ENCODE data around the gene STX4.

DNA sequence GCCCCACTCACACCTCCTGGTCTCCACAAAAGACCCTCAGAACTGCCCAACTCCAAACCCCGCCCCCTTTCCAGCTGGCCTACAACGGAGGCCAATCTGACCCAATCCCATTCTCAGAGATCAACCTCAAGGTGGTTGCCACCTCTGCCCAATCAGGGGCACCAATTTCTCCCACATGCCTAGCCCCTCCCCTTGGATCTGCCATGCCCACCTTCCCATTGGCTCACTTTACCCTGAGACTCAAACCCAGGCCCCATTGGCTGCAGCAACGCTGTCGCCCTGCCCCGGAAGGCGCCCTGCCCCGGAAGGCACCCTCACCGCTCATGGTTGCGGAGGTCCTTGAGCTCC, 30.1 kb downstream of the STX4 start:
- TF ChIP-seq, protein P1, sequence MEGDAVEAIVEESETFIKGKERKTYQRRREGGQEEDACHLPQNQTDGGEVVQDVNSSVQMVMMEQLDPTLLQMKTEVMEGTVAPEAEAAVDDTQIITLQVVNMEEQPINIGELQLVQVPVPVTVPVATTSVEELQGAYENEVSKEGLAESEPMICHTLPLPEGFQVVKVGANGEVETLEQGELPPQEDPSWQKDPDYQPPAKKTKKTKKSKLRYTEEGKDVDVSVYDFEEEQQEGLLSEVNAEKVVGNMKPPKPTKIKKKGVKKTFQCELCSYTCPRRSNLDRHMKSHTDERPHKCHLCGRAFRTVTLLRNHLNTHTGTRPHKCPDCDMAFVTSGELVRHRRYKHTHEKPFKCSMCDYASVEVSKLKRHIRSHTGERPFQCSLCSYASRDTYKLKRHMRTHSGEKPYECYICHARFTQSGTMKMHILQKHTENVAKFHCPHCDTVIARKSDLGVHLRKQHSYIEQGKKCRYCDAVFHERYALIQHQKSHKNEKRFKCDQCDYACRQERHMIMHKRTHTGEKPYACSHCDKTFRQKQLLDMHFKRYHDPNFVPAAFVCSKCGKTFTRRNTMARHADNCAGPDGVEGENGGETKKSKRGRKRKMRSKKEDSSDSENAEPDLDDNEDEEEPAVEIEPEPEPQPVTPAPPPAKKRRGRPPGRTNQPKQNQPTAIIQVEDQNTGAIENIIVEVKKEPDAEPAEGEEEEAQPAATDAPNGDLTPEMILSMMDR (conservative IDR thresholded peaks at IDR 0.05), result no peak
- no peak for TF ChIP-seq ZFX (IDR thresholded peaks at IDR 0.05)
